ENCODE results near the gene NBR1. TPM values are rescaled to one million over a fixed set of nuclear protein-coding genes. Genes with fewer than 3 reads are reported as not detected.
"Not testable (repeated sequence)": the region's sequence is repeated elsewhere in the genome, so short reads cannot be mapped to it uniquely, and the experiment has no call there.

Gene NBR1
- total and polyA plus RNA-seq, 2 of the 8 experiments (the other 6 are each of a cell fraction or from before 2014, with no cell fraction given): 13.5 to 36.0 TPM

DNA sequence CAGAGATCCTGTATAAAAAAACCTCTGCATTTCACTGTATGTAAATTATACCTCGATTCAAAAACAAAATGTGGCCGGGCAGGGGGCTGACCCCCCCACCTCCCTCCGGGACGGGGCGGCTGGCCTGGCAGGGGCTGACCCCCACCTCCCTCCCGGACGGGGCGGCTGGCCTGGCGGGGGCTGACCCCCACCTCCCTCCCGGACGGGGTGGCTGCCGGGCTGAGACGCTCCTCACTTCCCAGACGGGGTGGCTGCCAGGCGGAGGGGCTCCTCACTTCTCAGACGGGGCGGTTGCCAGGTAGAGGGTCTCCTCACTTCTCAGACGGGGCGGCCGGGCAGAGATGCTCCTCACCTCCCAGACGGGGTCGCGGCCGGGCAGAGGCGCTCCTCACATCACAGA is 11.8 kb upstream of the NBR1 start:
- H2BK5ac ChIP-seq (ENCODE audit: low read depth, low read length); H2BK12ac ChIP-seq (ENCODE audit: low read depth, low read length); H3K56ac ChIP-seq (replicated peaks; ENCODE audit: insufficient read length, low read depth, low read length); H3K18ac ChIP-seq (ENCODE audit: extremely low read depth, low read length); H2BK20ac ChIP-seq (ENCODE audit: low read length); H2BK120ac ChIP-seq (replicated peaks; ENCODE audit: low read depth, low read length); H3K14ac ChIP-seq (ENCODE audit: insufficient read length); H3K4me1 ChIP-seq (replicated peaks in 1 of 4; ENCODE audit: control insufficient read depth in 3 of 4, insufficient read depth in 4 of 4, low read length in 3 of 4); H3K27me3 ChIP-seq (replicated peaks in 1 of 4; ENCODE audit: control insufficient read depth in 3 of 4, extremely low read depth in 1 of 4, insufficient read depth in 3 of 4, low read length in 3 of 4); H3K27ac ChIP-seq (ENCODE audit: low read depth, low read length); H2AK5ac ChIP-seq (ENCODE audit: low read depth, low read length); H3K36me3 ChIP-seq (ENCODE audit: control insufficient read depth in 2 of 4, insufficient read depth in 4 of 4, low read length in 3 of 4); FAIRE-seq; H3K23me2 ChIP-seq (ENCODE audit: low read depth, low read length); H3K9me3 ChIP-seq (ENCODE audit: insufficient read depth in 2 of 2, low read depth in 1 of 2, low read length in 1 of 2); POLR2A ChIA-PET (ENCODE audit: partially characterized antibody); H4K20me1 ChIP-seq (replicated peaks in 1 of 2; ENCODE audit: control insufficient read depth in 1 of 2, insufficient read depth in 2 of 2, low read length in 2 of 2); H3K4ac ChIP-seq (replicated peaks; ENCODE audit: insufficient read length, low read depth, low read length); H3K4me2 ChIP-seq (ENCODE audit: insufficient read depth in 1 of 2, low read depth in 2 of 2, low read length in 2 of 2); H3K79me2 ChIP-seq (ENCODE audit: control insufficient read depth in 1 of 2, insufficient read depth in 2 of 2, low read length in 2 of 2); H2BK15ac ChIP-seq (ENCODE audit: low read length); H4K5ac ChIP-seq (ENCODE audit: insufficient read length, low read depth, low read length); H3K9ac ChIP-seq (replicated peaks in 1 of 4; ENCODE audit: extremely low read depth in 1 of 4, low read depth in 3 of 4, low read length in 3 of 4); H3K23ac ChIP-seq (ENCODE audit: insufficient read length); H4K91ac ChIP-seq (replicated peaks; ENCODE audit: insufficient read length, low read length); DNase-seq (ENCODE audit: low read depth in 1 of 2, low spot score in 2 of 2); H3K79me1 ChIP-seq (ENCODE audit: low read depth, low read length); H4K8ac ChIP-seq (ENCODE audit: extremely low read depth, insufficient read depth, low read length); H2AFZ ChIP-seq (ENCODE audit: low read length); H3K4me3 ChIP-seq (ENCODE audit: extremely low read depth in 1 of 4, insufficient read depth in 2 of 4, low read depth in 3 of 4, low read length in 4 of 4): not testable (repeated sequence)
- 98% methylated on average over 14 of the region's 25 CpGs; no CpG with 5 or more reads in 1 of the 2 experiments for whole genome bisulfite sequencing, 2 experiments (ENCODE audit: extremely low coverage in 1 of 2, insufficient coverage in 1 of 2, insufficient read length in 1 of 2, insufficient replicate concordance in 2 of 2, low coverage in 1 of 2, low lambda C conversion rate in 2 of 2, missing lambda C conversion rate in 1 of 2)
- CTCF ChIA-PET (ENCODE audit: partially characterized antibody): interaction anchor here (1.3 kb wide), 1 partner anchor 151 kb away, joined by 4 read pairs; no protein-coding TSS in a partner anchor

DNA sequence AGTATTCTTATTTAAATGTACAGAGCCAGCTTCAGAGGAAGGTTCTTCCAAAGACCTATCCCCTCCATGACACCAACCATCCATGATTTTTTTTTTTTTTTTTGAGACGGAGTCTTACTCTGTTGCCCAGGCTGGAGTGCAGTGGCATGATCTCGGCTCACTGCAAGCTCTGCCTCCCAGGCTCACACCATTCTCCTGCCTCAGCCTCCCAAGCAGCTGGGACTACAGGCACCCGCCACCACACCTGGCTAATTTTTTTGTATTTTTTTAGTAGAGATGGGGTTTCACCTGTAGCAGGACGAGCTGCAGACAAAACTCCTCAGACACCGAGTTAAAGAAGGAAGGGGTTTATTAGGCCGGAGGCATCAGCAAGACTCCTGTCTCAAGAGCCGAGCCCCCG is 11.1 kb upstream of the NBR1 start:
- H2BK12ac ChIP-seq (ENCODE audit: low read depth, low read length); FAIRE-seq; H2BK20ac ChIP-seq (ENCODE audit: low read length); H3K4me3 ChIP-seq (ENCODE audit: extremely low read depth in 1 of 4, insufficient read depth in 2 of 4, low read depth in 3 of 4, low read length in 4 of 4); H4K20me1 ChIP-seq (replicated peaks in 1 of 2; ENCODE audit: control insufficient read depth in 1 of 2, insufficient read depth in 2 of 2, low read length in 2 of 2); H3K27me3 ChIP-seq (replicated peaks in 1 of 4; ENCODE audit: control insufficient read depth in 3 of 4, extremely low read depth in 1 of 4, insufficient read depth in 3 of 4, low read length in 3 of 4); H4K91ac ChIP-seq (replicated peaks; ENCODE audit: insufficient read length, low read length); DNase-seq (ENCODE audit: low read depth in 1 of 2, low spot score in 2 of 2); H2BK5ac ChIP-seq (ENCODE audit: low read depth, low read length); H3K36me3 ChIP-seq (ENCODE audit: control insufficient read depth in 2 of 4, insufficient read depth in 4 of 4, low read length in 3 of 4); H3K9ac ChIP-seq (replicated peaks in 1 of 4; ENCODE audit: extremely low read depth in 1 of 4, low read depth in 3 of 4, low read length in 3 of 4); H2AFZ ChIP-seq (ENCODE audit: low read length); H3K14ac ChIP-seq (ENCODE audit: insufficient read length); H3K4me1 ChIP-seq (replicated peaks in 1 of 4; ENCODE audit: control insufficient read depth in 3 of 4, insufficient read depth in 4 of 4, low read length in 3 of 4); H2BK15ac ChIP-seq (ENCODE audit: low read length); H2AK5ac ChIP-seq (ENCODE audit: low read depth, low read length); H3K23me2 ChIP-seq (ENCODE audit: low read depth, low read length); H3K27ac ChIP-seq (ENCODE audit: low read depth, low read length); H4K8ac ChIP-seq (ENCODE audit: extremely low read depth, insufficient read depth, low read length); H3K4ac ChIP-seq (replicated peaks; ENCODE audit: insufficient read length, low read depth, low read length); H3K79me1 ChIP-seq (ENCODE audit: low read depth, low read length); H3K9me3 ChIP-seq (ENCODE audit: insufficient read depth in 2 of 2, low read depth in 1 of 2, low read length in 1 of 2); H3K4me2 ChIP-seq (ENCODE audit: insufficient read depth in 1 of 2, low read depth in 2 of 2, low read length in 2 of 2); H3K79me2 ChIP-seq (ENCODE audit: control insufficient read depth in 1 of 2, insufficient read depth in 2 of 2, low read length in 2 of 2); H3K56ac ChIP-seq (replicated peaks; ENCODE audit: insufficient read length, low read depth, low read length); H3K18ac ChIP-seq (ENCODE audit: extremely low read depth, low read length); H4K5ac ChIP-seq (ENCODE audit: insufficient read length, low read depth, low read length); H2BK120ac ChIP-seq (replicated peaks; ENCODE audit: low read depth, low read length); H3K23ac ChIP-seq (ENCODE audit: insufficient read length): not testable (repeated sequence)
- POLR2A ChIA-PET (ENCODE audit: partially characterized antibody): interaction anchor here (0.7 to 1.6 kb wide), 3 partner anchors 9 to 632 kb away, joined by 3 to 5 read pairs (median 4); no protein-coding TSS in a partner anchor
- WGBS, 2 experiments (ENCODE audit: extremely low coverage in 1 of 2, insufficient coverage in 1 of 2, insufficient read length in 1 of 2, insufficient replicate concordance in 2 of 2, low coverage in 1 of 2, low lambda C conversion rate in 2 of 2, missing lambda C conversion rate in 1 of 2): 97% methylated on average over 7 of the region's 8 CpGs; no CpG with 5 or more reads in 1 of the 2 experiments
- CTCF ChIA-PET (ENCODE audit: partially characterized antibody): interaction anchor here (1.3 kb wide), 1 partner anchor 150 kb away, joined by 4 read pairs; no protein-coding TSS in a partner anchor
